Endodermal cell (in vitro differentiated cells): Measurements from ENCODE around the gene SEC14L2. TPM values are rescaled to one million over a fixed set of nuclear protein-coding genes. Genes with fewer than 3 reads are reported as not detected.

Experiments used
- DNase-seq: peaks from one replicate; pipeline ENCODE4 v3.0.0-alpha.2; 2017
- H3K27ac ChIP-seq: 2 replicates; pipeline ENCODE4 v1.5.1; 2013; ENCODE audit warnings: mild to moderate bottlenecking, low read depth, low read length, moderate library complexity
- H3K27me3 ChIP-seq: 2 replicates; pipeline ENCODE4 v1.6.1; 2013; ENCODE audit warnings: mild to moderate bottlenecking, low read length, moderate library complexity; ENCODE audit not compliant: insufficient read depth, control insufficient read depth, poor library complexity, severe bottlenecking
- H3K36me3 ChIP-seq: 2 replicates; pipeline ENCODE4 v1.7.0; 2013; ENCODE audit warnings: mild to moderate bottlenecking, low read length, moderate library complexity; ENCODE audit not compliant: control insufficient read depth, insufficient read depth
- H3K4me1 ChIP-seq: one replicate; pipeline ENCODE4 v1.7.0; 2013; ENCODE audit warnings: low read length; ENCODE audit not compliant: control insufficient read depth, insufficient read depth
- H3K4me3 ChIP-seq: 2 replicates; pipeline ENCODE4 v1.5.1; 2013; ENCODE audit warnings: mild to moderate bottlenecking, low read length, moderate library complexity
- H3K9ac ChIP-seq: 2 replicates; pipeline ENCODE4 v1.6.1; 2013; ENCODE audit warnings: mild to moderate bottlenecking, low read length, moderate library complexity; ENCODE audit not compliant: poor library complexity, severe bottlenecking; ENCODE audit errors: extremely low read depth
- H3K9me3 ChIP-seq: 2 replicates; pipeline ENCODE4 v1.6.1; 2013; ENCODE audit warnings: mild to moderate bottlenecking, low read length, moderate library complexity; ENCODE audit not compliant: control insufficient read depth
- H3K27ac Mint-ChIP-seq: 2 replicates; pipeline ENCODE4 v1.8.0; 2020; ENCODE audit warnings: mixed read lengths
- H3K27me3 Mint-ChIP-seq: 2 replicates; pipeline ENCODE4 v1.8.0; 2021; ENCODE audit warnings: mild to moderate bottlenecking, mixed read lengths; ENCODE audit not compliant: insufficient read depth
- H3K36me3 Mint-ChIP-seq: 2 replicates; pipeline ENCODE4 v1.8.0; 2020; ENCODE audit warnings: low read depth, mixed read lengths
- H3K4me1 Mint-ChIP-seq: 2 replicates; pipeline ENCODE4 v1.8.0; 2020; ENCODE audit warnings: mixed read lengths
- H3K4me3 Mint-ChIP-seq: 2 replicates; pipeline ENCODE4 v1.8.0; 2020; ENCODE audit warnings: mild to moderate bottlenecking, moderate library complexity, mixed read lengths
- H3K9me3 Mint-ChIP-seq: 2 replicates; pipeline ENCODE4 v1.8.0; 2020; ENCODE audit warnings: mild to moderate bottlenecking, mixed read lengths
- CTCF ChIP-seq: fragments of 200-600 bp; sonication (generic); conservative IDR thresholded peaks from 2 replicates; pipeline ENCODE4 v1.5.0; 2021; ENCODE audit warnings: antibody characterized with exemption, mild to moderate bottlenecking
- WGBS, 2 experiments: methylation state at CpG; one replicate each; pipeline versions ENCODE4 v1.1.5 to v1.1.7; 2013; ENCODE audit warnings: missing lambda C conversion rate in 2 of 2, mixed read lengths in 1 of 2; ENCODE audit not compliant: insufficient coverage in 1 of 2, insufficient read length in 1 of 2; 5-methylcytosine and 5-hydroxymethylcytosine counted together
- total RNA-seq, 2 donors: library from RNA; stranded (reverse); fragmentation: NEBNext Ultra II Directional in 1 of 2; extraction: Animal tissue kit (Norgen Biotek cat#: 25700) in 1 of 2; gene quantifications; 2 replicates in 1 of 2; 3 replicates in 1 of 2; pipeline ENCODE4 v1.2.1, GENCODE V29; 2021

Gene SEC14L2
- total RNA-seq, 2 donors from 2014 or later = 13.9 to 19.1 TPM

- peaks cover 30% of the 10 kb centered on the region for H3K4me1 Mint-ChIP-seq
- H3K36me3 ChIP-seq = no peaks in the 10 kb centered on the region
- H3K9me3 ChIP-seq = peaks cover 3% of the 10 kb centered on the region
- DNase-seq = peak; percentile 88
- no peak overlapping the region for H3K27ac ChIP-seq
- H3K27ac Mint-ChIP-seq = peak overlapping the region; percentile 64
- H3K4me3 Mint-ChIP-seq = no peak overlapping the region
- no peaks in the 10 kb centered on the region for H3K36me3 Mint-ChIP-seq
- peaks cover 11% of the 10 kb centered on the region for H3K4me1 ChIP-seq
- peak; percentile 89 for TF ChIP-seq CTCF
- H3K9ac ChIP-seq = peak overlapping the region; percentile 23
- H3K9me3 Mint-ChIP-seq = peaks cover 15% of the 10 kb centered on the region
- H3K4me3 ChIP-seq = no peak overlapping the region
- H3K27me3 ChIP-seq = peaks cover 5% of the 10 kb centered on the region
- H3K27me3 Mint-ChIP-seq = peaks cover 16% of the 10 kb centered on the region
- 75% methylated on average over 4 to 5 of the region's 5 CpGs for WGBS, 2 experiments
These were observed 5.7 kb upstream of the SEC14L2 start for GRCh38 chr22:30390974-30391691.

GRCh38 chr22:30392661-30393321 is 4.0 kb upstream of the SEC14L2 start:
- no peak overlapping the region for H3K4me3 Mint-ChIP-seq
- Histone ChIP-seq H3K4me1 (peaks cover 11% of the 10 kb centered on the region), H3K27me3 (peaks cover 9% of the 10 kb centered on the region), H3K9me3 (peaks cover 3% of the 10 kb centered on the region), H3K9ac (peak overlapping the region; percentile 4), H3K36me3 (no peaks in the 10 kb centered on the region), H3K27ac (no peak overlapping the region), H3K4me3 (no peak overlapping the region)
- H3K4me1 Mint-ChIP-seq = peaks cover 26% of the 10 kb centered on the region
- H3K36me3 Mint-ChIP-seq = no peaks in the 10 kb centered on the region
- H3K27me3 Mint-ChIP-seq = peaks cover 25% of the 10 kb centered on the region
- TF ChIP-seq CTCF = no peak
- 67% methylated on average over 9 of the region's 9 CpGs; no CpG with 5 or more reads in 1 of the 2 experiments for WGBS, 2 experiments
- H3K27ac Mint-ChIP-seq = peak overlapping the region; percentile 64
- H3K9me3 Mint-ChIP-seq = peaks cover 12% of the 10 kb centered on the region
- peak; percentile 69 for DNase-seq

GRCh38 chr22:30393322-30393680 is 3.5 kb upstream of the SEC14L2 start:
- H3K4me1 Mint-ChIP-seq = peaks cover 31% of the 10 kb centered on the region
- Histone ChIP-seq H3K4me3 (no peak overlapping the region), H3K36me3 (no peaks in the 10 kb centered on the region), H3K27ac (no peak overlapping the region), H3K9me3 (peaks cover 3% of the 10 kb centered on the region), H3K9ac (no peak overlapping the region), H3K4me1 (peaks cover 11% of the 10 kb centered on the region), H3K27me3 (peaks cover 11% of the 10 kb centered on the region)
- H3K36me3 Mint-ChIP-seq = no peaks in the 10 kb centered on the region
- peaks cover 31% of the 10 kb centered on the region for H3K27me3 Mint-ChIP-seq
- H3K4me3 Mint-ChIP-seq = no peak overlapping the region
- peak overlapping the region; percentile 64 for H3K27ac Mint-ChIP-seq
- 82 to 100% methylated on average over 2 to 7 of the region's 7 CpGs for WGBS, 2 experiments
- no peak for TF ChIP-seq CTCF
- peaks cover 12% of the 10 kb centered on the region for H3K9me3 Mint-ChIP-seq
- no peak for DNase-seq
